GM12872 (cell line): ENCODE data around the gene TTLL10.

Source experiments
- CTCF ChIP-seq: IDR thresholded peaks from 3 replicates; pipeline ENCODE4 v1.5.1; 2011; ENCODE audit warnings: low read depth, mild to moderate bottlenecking, low read length, moderate library complexity; ENCODE audit not compliant: insufficient read depth

Gene TTLL10

GRCh38 chr1:1240348-1240732 lies 66.7 kb downstream of the TTLL10 start:
- TF ChIP-seq CTCF, result no peak

- TF ChIP-seq CTCF, result no peak
Measured at GRCh38 chr1:1240822-1241587, 67.3 kb downstream of the TTLL10 start.

GRCh38 chr1:1241588-1242219 lies 68.0 kb downstream of the TTLL10 start:
- no peak for TF ChIP-seq CTCF

- TF ChIP-seq CTCF, result no peak
Measured at GRCh38 chr1:1242461-1243265, 69.0 kb downstream of the TTLL10 start.

- TF ChIP-seq CTCF, result no peak
Measured at GRCh38 chr1:1243266-1243660, 69.6 kb downstream of the TTLL10 start.

- no peak for TF ChIP-seq CTCF
Measured at GRCh38 chr1:1243807-1244191, 70.1 kb downstream of the TTLL10 start.

GRCh38 chr1:1244192-1244811 lies 70.6 kb downstream of the TTLL10 start:
- TF ChIP-seq CTCF, result no peak
